Measurements from ENCODE around the gene DYRK4. TPM values are rescaled to one million over a fixed set of nuclear protein-coding genes. Genes with fewer than 3 reads are reported as not detected.

Gene DYRK4
- polyA plus RNA-seq, 5 donors: 58.4 to 69.0 (median 64.7) TPM

- no peak for DNase-seq
Measured at GRCh38 chr12:4558171-4558570, 3.8 kb upstream of the DYRK4 start.

GRCh38 chr12:4563336-4563735 is 1.3 kb downstream of the DYRK4 start:
- no peak for DNase-seq

GRCh38 chr12:4564818-4565217 is 2.8 kb downstream of the DYRK4 start:
- DNase-seq: no peak

GRCh38 chr12:4566474-4566873 is 4.5 kb downstream of the DYRK4 start:
- DNase-seq: no peak

GRCh38 chr12:4567073-4567881 is 5.3 kb downstream of the DYRK4 start:
- DNase-seq: no peak

- no peak for DNase-seq
Measured at GRCh38 chr12:4569261-4569660, 7.3 kb downstream of the DYRK4 start.

- no peak for DNase-seq
Measured at GRCh38 chr12:4572680-4573079, 10.7 kb downstream of the DYRK4 start.

GRCh38 chr12:4579305-4580102 is 17.5 kb downstream of the DYRK4 start:
- no peak for DNase-seq

- no peak for DNase-seq
Measured at GRCh38 chr12:4580281-4580688, 18.3 kb downstream of the DYRK4 start.

- no peak for DNase-seq
Measured at GRCh38 chr12:4584281-4584680, 22.3 kb downstream of the DYRK4 start.

GRCh38 chr12:4584896-4585295 is 22.9 kb downstream of the DYRK4 start:
- no peak for DNase-seq

GRCh38 chr12:4586500-4586899 is 24.5 kb downstream of the DYRK4 start:
- no peak for DNase-seq

GRCh38 chr12:4587108-4587507 is 25.1 kb downstream of the DYRK4 start:
- no peak for DNase-seq

GRCh38 chr12:4588916-4589315 is 26.9 kb downstream of the DYRK4 start:
- no peak for DNase-seq

GRCh38 chr12:4589941-4590340 is 27.9 kb downstream of the DYRK4 start:
- no peak for DNase-seq

- DNase-seq: no peak
Measured at GRCh38 chr12:4591180-4591687, 29.2 kb downstream of the DYRK4 start.

- DNase-seq: no peak
Measured at GRCh38 chr12:4595881-4596280, 33.9 kb downstream of the DYRK4 start.

- no peak for DNase-seq
Measured at GRCh38 chr12:4603421-4603820, 41.4 kb downstream of the DYRK4 start.

GRCh38 chr12:4603946-4604345 is 41.9 kb downstream of the DYRK4 start:
- DNase-seq: no peak

GRCh38 chr12:4604684-4605193 is 42.7 kb downstream of the DYRK4 start:
- peak; percentile 79 for DNase-seq

GRCh38 chr12:4607056-4607455 is 45.0 kb downstream of the DYRK4 start:
- DNase-seq: no peak

GRCh38 chr12:4609071-4609470 is 47.1 kb downstream of the DYRK4 start:
- peak; percentile 4 to 6 for DNase-seq

GRCh38 chr12:4610481-4610880 is 48.5 kb downstream of the DYRK4 start:
- no peak for DNase-seq
